Aorta (tissue), 5 donors: ENCODE results near the gene CAMKMT. TPM values are rescaled to one million over a fixed set of nuclear protein-coding genes. Genes with fewer than 3 reads are reported as not detected.

ENCODE experiments used
- ATAC-seq: fragments of 200-7000 bp; cut with Tn5 transposase; one replicate; pipeline ENCODE4 v1.9.1; 2022; ENCODE audit warnings: moderate library complexity; ENCODE audit not compliant: low FRiP score
- DNase-seq, 2 donors: peaks; one replicate each; pipeline ENCODE4 v3.0.0-alpha.2; 2020
- H3K27ac ChIP-seq, 2 donors: one replicate each; pipeline ENCODE4 v1.5.1; 2013; ENCODE audit warnings: low read length in 2 of 2, mild to moderate bottlenecking in 2 of 2, moderate library complexity in 2 of 2, control low read depth in 1 of 2, inconsistent platforms in 1 of 2, low read depth in 1 of 2
- H3K27me3 ChIP-seq, 2 donors: one replicate each; pipeline ENCODE4 v1.6.1; 2013; ENCODE audit warnings: control low read depth in 1 of 2, low read length in 1 of 2, mild to moderate bottlenecking in 1 of 2, moderate library complexity in 1 of 2; ENCODE audit not compliant: insufficient read depth in 2 of 2, control insufficient read depth in 1 of 2
- H3K36me3 ChIP-seq, 2 donors: one replicate each; pipeline ENCODE4 v1.6.1; 2013; ENCODE audit warnings: control low read depth in 1 of 2, low read length in 1 of 2, mild to moderate bottlenecking in 1 of 2; ENCODE audit not compliant: insufficient read depth in 2 of 2, control insufficient read depth in 1 of 2
- H3K4me1 ChIP-seq, 2 donors: one replicate each; pipeline ENCODE4 v1.6.1; 2013; ENCODE audit warnings: low read length in 2 of 2, control low read depth in 1 of 2, mild to moderate bottlenecking in 1 of 2, moderate library complexity in 1 of 2; ENCODE audit not compliant: insufficient read depth in 2 of 2, control insufficient read depth in 1 of 2
- H3K4me3 ChIP-seq, 2 donors: one replicate each; pipeline ENCODE4 v1.5.1; 2013; ENCODE audit warnings: low read length in 2 of 2, control low read depth in 1 of 2, mild to moderate bottlenecking in 1 of 2
- H3K9me3 ChIP-seq: one replicate; pipeline ENCODE4 v1.6.1; 2013; ENCODE audit warnings: mild to moderate bottlenecking, low read length; ENCODE audit not compliant: control insufficient read depth
- WGBS, 2 donors: extraction: QIAGEN DNeasy Blood & Tissue Kit; methylation state at CpG; one replicate each; pipeline ENCODE4 v1.1.7; 2013; 5-methylcytosine and 5-hydroxymethylcytosine counted together
- intact Hi-C, 2 donors: fragments of 100-400 bp; cut with DNase I; formaldehyde crosslinking; loops; one replicate each; pipeline versions ENCODE4 v1.14.2 to v1.15.0; 2022
- polyA plus RNA-seq, 2 donors: library from polyadenylated mRNA; stranded (reverse); fragments of 200-250 nt; gene quantifications; one replicate each; pipeline ENCODE4 v1.2.3, GENCODE V29; 2013
- total RNA-seq, 2 donors: library from RNA; stranded (reverse); fragmentation: NEBNext Ultra II Directional; extraction: Animal tissue kit (Norgen Biotek cat#: 25700); gene quantifications; one replicate each; pipeline ENCODE4 v1.2.1, GENCODE V29; 2021
- donor health status: healthy with polysubstance abuse.
- donor health status: Bipolar disorder and iron deficiency.
- donor health status: DM: no; HTN: no; CAD: no.
- donor health status: DM: no; HTN: no; CAD: no.
- donor health status: DM: yes; HTN: yes; CAD: no.

CAMKMT gene
- total and polyA plus RNA-seq, 4 donors: 3.1 to 15.2 (median 11.9) TPM

- DNase-seq (no peak), ATAC-seq (no peak)
- intact Hi-C loops: no loop called here
- Histone ChIP-seq H3K36me3 (peaks cover 0 to 2% of the 10 kb centered on the region in 2 donors), H3K27ac (no peak overlapping the region), H3K4me1 (peaks cover 0 to 6% of the 10 kb centered on the region in 2 donors), H3K4me3 (no peak overlapping the region), H3K27me3 (no peaks in the 10 kb centered on the region), H3K9me3 (no peaks in the 10 kb centered on the region)
- WGBS, 2 donors: 94 to 96% methylated on average over 3 of the region's 3 CpGs
Observed at GRCh38 chr2:44743473-44743872, 381.7 kb downstream of the CAMKMT start.

GRCh38 chr2:44744961-44745892 lies 383.5 kb downstream of the CAMKMT start:
- peaks cover 0 to 6% of the 10 kb centered on the region in 2 donors for H3K4me1 ChIP-seq
- no peak overlapping the region for H3K4me3 ChIP-seq
- no peak for DNase-seq
- no peaks in the 10 kb centered on the region for H3K27me3 ChIP-seq
- 73 to 79% methylated on average over 12 of the region's 12 CpGs for WGBS, 2 donors
- no peak for ATAC-seq
- peaks cover 0 to 2% of the 10 kb centered on the region in 2 donors for H3K36me3 ChIP-seq
- intact Hi-C loops: no loop called here
- no peak overlapping the region for H3K27ac ChIP-seq
- no peaks in the 10 kb centered on the region for H3K9me3 ChIP-seq

GRCh38 chr2:44745922-44746766 lies 384.4 kb downstream of the CAMKMT start:
- ATAC-seq: no peak
- H3K9me3 ChIP-seq: no peaks in the 10 kb centered on the region
- no peak overlapping the region for H3K27ac ChIP-seq
- intact Hi-C loops: no loop called here
- H3K4me3 ChIP-seq: no peak overlapping the region
- WGBS, 2 donors: 90 to 91% methylated on average over 4 of the region's 4 CpGs
- DNase-seq: no peak
- no peaks in the 10 kb centered on the region for H3K27me3 ChIP-seq
- H3K36me3 ChIP-seq: peaks cover 0 to 2% of the 10 kb centered on the region in 2 donors
- peaks cover 0 to 3% of the 10 kb centered on the region in 2 donors for H3K4me1 ChIP-seq

DNA sequence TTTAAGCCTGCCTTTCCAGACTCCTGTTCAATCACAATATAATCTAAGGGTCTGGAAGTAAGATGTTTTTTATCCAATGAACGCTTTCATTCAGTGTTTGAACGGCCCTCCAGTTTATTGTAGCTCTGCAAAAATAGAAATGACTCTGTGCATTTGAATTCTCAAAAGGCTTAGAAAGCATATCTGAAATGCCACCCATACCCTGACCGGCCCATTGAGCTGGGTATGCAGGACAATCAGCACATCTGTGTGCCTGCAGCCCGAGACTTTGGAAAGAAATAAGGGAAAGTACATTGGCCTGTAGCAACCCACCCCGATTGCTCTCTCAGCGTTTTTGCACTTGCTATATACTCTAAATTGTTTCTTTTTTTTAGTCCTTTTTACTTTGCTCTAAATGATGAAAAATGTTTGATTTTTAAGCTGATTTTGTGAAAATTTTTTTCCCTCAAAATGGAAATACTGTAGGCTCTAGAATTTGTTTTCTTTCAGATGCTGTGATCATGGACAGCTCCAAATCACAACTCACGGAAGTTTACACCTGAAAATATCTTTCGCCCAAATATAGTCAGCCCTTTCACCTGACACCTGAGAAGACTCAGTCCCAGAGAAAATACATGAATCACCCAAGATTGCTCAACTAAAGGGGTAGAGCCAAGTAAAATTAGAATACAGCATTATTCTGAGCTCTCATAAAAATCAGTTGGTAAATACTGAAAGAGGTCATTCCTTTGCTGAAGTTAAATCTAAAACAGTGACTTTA lies 385.3 kb downstream of the CAMKMT start:
- intact Hi-C loops: no loop called here
- WGBS, 2 donors: 80 to 85% methylated on average over 8 of the region's 8 CpGs
- Histone ChIP-seq H3K4me3 (no peak overlapping the region), H3K27ac (no peak overlapping the region), H3K27me3 (no peaks in the 10 kb centered on the region), H3K9me3 (no peaks in the 10 kb centered on the region), H3K36me3 (no peaks in the 10 kb centered on the region), H3K4me1 (no peaks in the 10 kb centered on the region)
- no peak for ATAC-seq
- DNase-seq: no peak

- no peaks in the 10 kb centered on the region for H3K9me3 ChIP-seq
- no peaks in the 10 kb centered on the region for H3K27me3 ChIP-seq
- H3K36me3 ChIP-seq: no peaks in the 10 kb centered on the region
- DNase-seq: no peak
- H3K4me1 ChIP-seq: no peaks in the 10 kb centered on the region
- ATAC-seq: no peak
- no peak overlapping the region for H3K27ac ChIP-seq
- intact Hi-C loops: no loop called here
- H3K4me3 ChIP-seq: no peak overlapping the region
Observed at GRCh38 chr2:44747794-44748193, 386.0 kb downstream of the CAMKMT start.

DNA sequence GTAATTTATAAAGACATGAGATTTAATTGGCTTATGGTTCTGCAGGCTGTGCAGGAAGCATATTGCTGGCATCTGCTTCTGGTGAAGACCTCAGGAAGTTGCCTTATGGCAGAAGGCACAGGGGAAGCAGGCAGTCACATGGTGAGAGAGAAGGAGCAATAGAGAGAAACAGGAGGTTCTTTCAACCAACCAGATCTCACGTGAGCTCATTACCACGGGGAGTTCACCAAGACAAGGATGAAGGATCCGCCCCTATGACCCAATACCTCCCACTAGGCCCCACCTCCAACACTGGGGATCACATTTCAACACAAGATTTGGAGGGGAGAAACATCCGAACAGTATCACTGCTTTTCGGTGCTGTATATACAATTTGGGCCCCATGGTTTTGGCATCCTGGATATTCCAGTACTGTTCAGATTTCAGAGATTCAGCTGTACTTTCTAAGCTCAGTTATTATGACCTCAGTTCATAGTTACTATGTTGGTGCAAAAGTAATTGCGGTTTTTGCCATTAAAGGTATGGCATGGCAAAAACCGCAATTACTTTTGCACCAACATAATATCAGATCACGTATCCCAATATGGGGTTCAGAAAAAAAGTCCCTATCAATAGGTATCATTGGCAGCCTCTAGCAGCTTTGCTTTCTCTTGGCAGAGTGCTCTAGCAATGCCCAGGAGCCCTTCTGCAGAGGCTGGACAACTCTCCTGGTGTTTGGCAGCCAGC lies 390.2 kb downstream of the CAMKMT start:
- no peaks in the 10 kb centered on the region for H3K4me1 ChIP-seq
- no peak overlapping the region for H3K4me3 ChIP-seq
- ATAC-seq (no peak), DNase-seq (no peak)
- no peaks in the 10 kb centered on the region for H3K9me3 ChIP-seq
- no peaks in the 10 kb centered on the region for H3K36me3 ChIP-seq
- no peaks in the 10 kb centered on the region for H3K27me3 ChIP-seq
- WGBS, 2 donors: 85 to 86% methylated on average over 8 of the region's 8 CpGs
- intact Hi-C loops: no loop called here
- H3K27ac ChIP-seq: no peak overlapping the region

GRCh38 chr2:44752761-44753160 lies 391.0 kb downstream of the CAMKMT start:
- H3K27me3 ChIP-seq: no peaks in the 10 kb centered on the region
- no peak overlapping the region for H3K27ac ChIP-seq
- ATAC-seq: no peak
- DNase-seq: no peak
- no peaks in the 10 kb centered on the region for H3K4me1 ChIP-seq
- H3K4me3 ChIP-seq: no peak overlapping the region
- intact Hi-C loops: no loop called here
- H3K9me3 ChIP-seq: no peaks in the 10 kb centered on the region
- WGBS, 2 donors: 98% methylated on average over 2 of the region's 2 CpGs
- no peaks in the 10 kb centered on the region for H3K36me3 ChIP-seq
